Mesenchymal stem cell (in vitro differentiated cells and primary cell): Measurements from ENCODE around the gene STK32C.

Experiments used
- DNase-seq: peaks from one replicate; pipeline ENCODE4 v3.0.0-alpha.2; 2013
- H2AFZ ChIP-seq: one replicate; pipeline ENCODE4 v1.6.1; 2013; ENCODE audit warnings: low read depth, mild to moderate bottlenecking, control low read depth, inconsistent platforms, low read length, moderate library complexity
- H2AK5ac ChIP-seq: 2 replicates; pipeline ENCODE4 v1.6.1; 2013; ENCODE audit warnings: low read length, moderate library complexity, mild to moderate bottlenecking, inconsistent platforms; ENCODE audit not compliant: severe bottlenecking
- H2BK120ac ChIP-seq: one replicate; pipeline ENCODE4 v1.6.1; 2013; ENCODE audit warnings: low read depth, mild to moderate bottlenecking, inconsistent platforms, low read length, moderate library complexity
- H2BK12ac ChIP-seq, 2 experiments: one replicate each; pipeline ENCODE4 v1.6.1; 2013; ENCODE audit warnings: inconsistent platforms in 2 of 2, low read length in 2 of 2, mild to moderate bottlenecking in 2 of 2, moderate library complexity in 2 of 2, control low read depth in 1 of 2
- H2BK15ac ChIP-seq: one replicate; pipeline ENCODE4 v1.6.1; 2013; ENCODE audit warnings: mild to moderate bottlenecking, low read depth, inconsistent platforms; ENCODE audit not compliant: poor library complexity, severe bottlenecking
- H2BK5ac ChIP-seq: 2 replicates; pipeline ENCODE4 v1.6.1; 2013; ENCODE audit warnings: low read depth, mild to moderate bottlenecking, low read length, control low read depth, inconsistent platforms; ENCODE audit not compliant: poor library complexity, severe bottlenecking
- H3K14ac ChIP-seq, 2 experiments: one replicate each; pipeline ENCODE4 v1.6.1; 2013; ENCODE audit warnings: inconsistent platforms in 2 of 2, low read length in 2 of 2, control low read depth in 1 of 2, mild to moderate bottlenecking in 1 of 2, moderate library complexity in 1 of 2
- H3K18ac ChIP-seq, 2 experiments: one replicate each; pipeline ENCODE4 v1.6.1; 2013; ENCODE audit warnings: inconsistent platforms in 2 of 2, low read length in 2 of 2, control low read depth in 1 of 2, low read depth in 1 of 2, mild to moderate bottlenecking in 1 of 2
- H3K23ac ChIP-seq, 2 experiments: one replicate each; pipeline ENCODE4 v1.6.1; 2013; ENCODE audit warnings: inconsistent platforms in 2 of 2, low read length in 2 of 2, mild to moderate bottlenecking in 2 of 2, moderate library complexity in 2 of 2, control low read depth in 1 of 2
- H3K27ac ChIP-seq: 2 replicates; pipeline ENCODE4 v1.5.1; 2013; ENCODE audit warnings: mild to moderate bottlenecking, moderate library complexity, low read length, control low read depth, inconsistent platforms; ENCODE audit not compliant: poor library complexity, severe bottlenecking
- H3K27me3 ChIP-seq, 2 experiments: 2 replicates each; pipeline versions ENCODE4 v1.6.1 to v1.7.0; 2013; ENCODE audit warnings: low read length in 2 of 2, mild to moderate bottlenecking in 2 of 2, moderate library complexity in 2 of 2, control low read depth in 1 of 2, inconsistent platforms in 1 of 2; ENCODE audit not compliant: control insufficient read depth in 1 of 2, insufficient read depth in 1 of 2
- H3K36me3 ChIP-seq, 2 experiments: 2 replicates each; pipeline versions ENCODE4 v1.6.1 to v1.7.0; 2013; ENCODE audit warnings: low read length in 2 of 2, control low read depth in 1 of 2, inconsistent platforms in 1 of 2, low read depth in 1 of 2, mild to moderate bottlenecking in 1 of 2; ENCODE audit not compliant: insufficient read depth in 2 of 2, control insufficient read depth in 1 of 2
- H3K4ac ChIP-seq, 2 experiments: one replicate each; pipeline ENCODE4 v1.6.1; 2013; ENCODE audit warnings: inconsistent platforms in 2 of 2, low read length in 2 of 2, mild to moderate bottlenecking in 2 of 2, moderate library complexity in 2 of 2, control low read depth in 1 of 2, low read depth in 1 of 2
- H3K4me1 ChIP-seq: 2 replicates; pipeline ENCODE4 v1.6.1; 2013; ENCODE audit warnings: low read depth, low read length, control low read depth; ENCODE audit not compliant: control insufficient read depth, insufficient read depth
- H3K4me2 ChIP-seq: 2 replicates; pipeline ENCODE4 v1.6.1; 2013; ENCODE audit warnings: low read length, mild to moderate bottlenecking, inconsistent platforms; ENCODE audit not compliant: poor library complexity, severe bottlenecking
- H3K4me3 ChIP-seq, 2 experiments: 2 replicates each; pipeline versions ENCODE4 v1.5.1 to v1.7.0; 2013; ENCODE audit warnings: low read length in 2 of 2, mild to moderate bottlenecking in 2 of 2, control low read depth in 1 of 2, low read depth in 1 of 2; ENCODE audit not compliant: insufficient read depth in 1 of 2
- H3K79me1 ChIP-seq: replicated peaks from 2 replicates; pipeline ENCODE4 v1.6.1; 2013; ENCODE audit warnings: mild to moderate bottlenecking, control low read depth, low read length, inconsistent platforms; ENCODE audit not compliant: poor library complexity, severe bottlenecking
- H3K9ac ChIP-seq: 2 replicates; pipeline ENCODE4 v1.7.0; 2013; ENCODE audit warnings: mild to moderate bottlenecking, low read length, moderate library complexity
- H3K9me3 ChIP-seq: 2 replicates; pipeline ENCODE4 v1.7.0; 2013; ENCODE audit warnings: mild to moderate bottlenecking, low read length; ENCODE audit not compliant: control insufficient read depth
- H4K8ac ChIP-seq: one replicate; pipeline ENCODE4 v1.6.1; 2013; ENCODE audit warnings: inconsistent platforms, mild to moderate bottlenecking, low read length, moderate library complexity
- H4K91ac ChIP-seq: one replicate; pipeline ENCODE4 v1.6.1; 2013; ENCODE audit warnings: mild to moderate bottlenecking, low read length, inconsistent platforms
- WGBS: methylation state at CpG from one replicate; pipeline ENCODE4 v1.1.7; 2013; ENCODE audit warnings: mixed read lengths; 5-methylcytosine and 5-hydroxymethylcytosine counted together

The STK32C gene

GRCh38 chr10:132271458-132272230, 36.1 kb downstream of the STK32C start:
- WGBS = 86% methylated on average over 26 of the region's 27 CpGs
- no peak overlapping the region for H3K14ac ChIP-seq
- H2BK15ac ChIP-seq = no peak overlapping the region
- no peak overlapping the region for H2AK5ac ChIP-seq
- H2BK12ac ChIP-seq = no peak overlapping the region
- peaks cover 4 to 13% of the 10 kb centered on the region in 2 experiments for H3K27me3 ChIP-seq
- no peak overlapping the region for H4K8ac ChIP-seq
- no peak for DNase-seq
- no peak overlapping the region for H2AFZ ChIP-seq
- no peak overlapping the region for H2BK120ac ChIP-seq
- no peak overlapping the region for H3K4me2 ChIP-seq
- no peak overlapping the region for H3K4ac ChIP-seq
- peak overlapping the region; percentile 63 for H3K9ac ChIP-seq
- no peak overlapping the region for H2BK5ac ChIP-seq
- H3K23ac ChIP-seq = no peak overlapping the region
- H4K91ac ChIP-seq = no peak overlapping the region
- H3K18ac ChIP-seq = no peak overlapping the region
- H3K36me3 ChIP-seq = peaks cover 0 to 12% of the 10 kb centered on the region in 2 experiments
- H3K79me1 ChIP-seq = peaks cover 1% of the 10 kb centered on the region
- no peaks in the 10 kb centered on the region for H3K9me3 ChIP-seq
- no peak overlapping the region for H3K27ac ChIP-seq
- peak overlapping the region in 1 of 2 experiments; percentile 23 for H3K4me3 ChIP-seq
- H3K4me1 ChIP-seq = peaks cover 6% of the 10 kb centered on the region

- no peak overlapping the region for H4K8ac ChIP-seq
- H2BK12ac ChIP-seq = no peak overlapping the region
- H2AK5ac ChIP-seq = no peak overlapping the region
- H2BK5ac ChIP-seq = no peak overlapping the region
- no peak overlapping the region for H2BK15ac ChIP-seq
- no peak overlapping the region for H2AFZ ChIP-seq
- peaks cover 6% of the 10 kb centered on the region for H3K4me1 ChIP-seq
- H3K4me2 ChIP-seq = no peak overlapping the region
- no peaks in the 10 kb centered on the region for H3K9me3 ChIP-seq
- no peak overlapping the region for H3K14ac ChIP-seq
- H3K23ac ChIP-seq = no peak overlapping the region
- H2BK120ac ChIP-seq = no peak overlapping the region
- H3K27me3 ChIP-seq = peaks cover 11 to 12% of the 10 kb centered on the region in 2 experiments
- H3K9ac ChIP-seq = no peak overlapping the region
- no peak for DNase-seq
- no peak overlapping the region for H3K4me3 ChIP-seq
- no peak overlapping the region for H3K4ac ChIP-seq
- peaks cover 1% of the 10 kb centered on the region for H3K79me1 ChIP-seq
- peaks cover 0 to 12% of the 10 kb centered on the region in 2 experiments for H3K36me3 ChIP-seq
- 76% methylated on average over 9 of the region's 11 CpGs for WGBS
- no peak overlapping the region for H3K27ac ChIP-seq
- H3K18ac ChIP-seq = no peak overlapping the region
- H4K91ac ChIP-seq = no peak overlapping the region
These were observed 36.9 kb downstream of the STK32C start for GRCh38 chr10:132270721-132271457.

- Histone ChIP-seq H3K14ac (no peak overlapping the region), H4K8ac (no peak overlapping the region), H3K79me1 (no peaks in the 10 kb centered on the region), H2BK120ac (no peak overlapping the region), H2BK15ac (no peak overlapping the region), H2AK5ac (no peak overlapping the region), H3K4me1 (peaks cover 11% of the 10 kb centered on the region), H4K91ac (no peak overlapping the region), H2BK5ac (no peak overlapping the region), H2AFZ (no peak overlapping the region), H3K27ac (no peak overlapping the region), H2BK12ac (no peak overlapping the region), H3K4ac (no peak overlapping the region), H3K36me3 (peaks cover 0 to 12% of the 10 kb centered on the region in 2 experiments), H3K9me3 (no peaks in the 10 kb centered on the region), H3K9ac (no peak overlapping the region), H3K4me3 (no peak overlapping the region), H3K23ac (no peak overlapping the region), H3K4me2 (no peak overlapping the region), H3K27me3 (peaks cover 12 to 15% of the 10 kb centered on the region in 2 experiments), H3K18ac (no peak overlapping the region)
- WGBS = 91% methylated on average over 11 of the region's 11 CpGs
- DNase-seq = no peak
These were observed 37.5 kb downstream of the STK32C start for GRCh38 chr10:132270256-132270655.
